Ovary (tissue), 9 donors: ENCODE results near the gene LRP1B. TPM values are rescaled to one million over a fixed set of nuclear protein-coding genes. Genes with fewer than 3 reads are reported as not detected.

ENCODE experiments used
- DNase-seq, 5 donors: peaks; one replicate each; pipeline ENCODE4 v3.0.0-alpha.2; 2019 to 2020
- H3K27ac ChIP-seq, 2 donors: fragments of 200-600 bp; one replicate each; pipeline versions ENCODE4 v1.5.1 to v1.8.0; 2019 to 2022
- H3K27me3 ChIP-seq: fragments of 200-600 bp; one replicate; pipeline ENCODE4 v1.8.0; 2022
- H3K36me3 ChIP-seq: fragments of 200-600 bp; sonication (generic); one replicate; pipeline ENCODE4 v1.5.1; 2019
- H3K4me1 ChIP-seq: one replicate; pipeline ENCODE4 v1.8.1; 2013; ENCODE audit warnings: mild to moderate bottlenecking, moderate library complexity; ENCODE audit not compliant: insufficient read depth
- H3K4me3 ChIP-seq: fragments of 200-600 bp; sonication (generic); one replicate; pipeline ENCODE4 v1.5.1; 2017
- H3K9me3 ChIP-seq, 2 donors: fragments of 200-600 bp in 1 of 2; sonication (generic) in 1 of 2; one replicate each; pipeline versions ENCODE4 v1.5.1 to v1.8.1; 2013 to 2019; ENCODE audit warnings: mild to moderate bottlenecking in 1 of 2, moderate library complexity in 1 of 2
- CTCF ChIP-seq, 3 donors: fragments of 450-650 bp in 2 of 3; fragments of 200-600 bp in 1 of 3; IDR thresholded peaks; one replicate each; pipeline versions ENCODE4 v1.5.1 to v1.8.0; 2016 to 2022; ENCODE audit warnings: antibody characterized with exemption in 3 of 3, mild to moderate bottlenecking in 1 of 3
- EP300 ChIP-seq: sonication (generic); formaldehyde crosslinking; IDR thresholded peaks from one replicate; pipeline ENCODE4 v1.6.1; 2017; ENCODE audit warnings: antibody characterized with exemption
- POLR2A ChIP-seq: fragments of 450-650 bp; IDR thresholded peaks from one replicate; pipeline ENCODE4 v1.6.1; 2017; ENCODE audit warnings: antibody characterized with exemption, mild to moderate bottlenecking, moderate library complexity
- WGBS, 3 donors: extraction: QIAGEN DNeasy Blood & Tissue Kit in 1 of 3; methylation state at CpG; one replicate each; pipeline versions ENCODE4 v1.1.5 to v1.1.7; 2013 to 2017; 5-methylcytosine and 5-hydroxymethylcytosine counted together
- intact Hi-C, 4 donors: fragments of 100-400 bp; cut with DNase I; formaldehyde crosslinking; loops; one replicate each; pipeline versions ENCODE4 v1.11.0 to v1.15.1; 2022 to 2023
- polyA plus RNA-seq, 2 donors: library from polyadenylated mRNA; stranded (reverse); fragments of 200-250 nt in 1 of 2; fragments of 350-450 nt in 1 of 2; fragmentation: Illumina TruSeq in 1 of 2; extraction: RNeasy Lipid Tissue Mini Kit (QIAGEN cat#74804) in 1 of 2; gene quantifications; one replicate each; pipeline ENCODE4 v1.2.3, GENCODE V29; 2013 to 2014
- total RNA-seq, 7 donors: library from RNA; depleted of rRNA in 2 of 7; stranded (reverse); fragments of >200 nt in 2 of 7; fragmentation: NEBNext Ultra II Directional in 3 of 7; extraction: Animal tissue kit (Norgen Biotek cat#: 25700) in 3 of 7; gene quantifications; one replicate each; pipeline versions ENCODE4 v1.1.0 to v1.2.4, GENCODE V29; 2016 to 2023
- donor health status: DM: no; HTN: no; CAD: no; lungs with moderate emphysema.
- donor health status: DM: no; HTN: no; CAD: no.
- donor health status: Bipolar disorder and iron deficiency.
- donor health status: DM: yes; HTN: yes; CAD: no.
- donor health status: DM: no; HTN: no; CAD: no.
- donor health status: DM: yes; HTN: yes; CAD: no.

LRP1B gene
- total and polyA plus RNA-seq, 9 donors = 0.08 to 2.6 (median 0.37) TPM

GRCh38 chr2:141589314-141589713 is 541.5 kb downstream of the LRP1B start:
- H3K4me1 ChIP-seq = no peaks in the 10 kb centered on the region
- no peaks in the 10 kb centered on the region for H3K36me3 ChIP-seq
- intact Hi-C loops = no loop called here
- H3K4me3 ChIP-seq = no peak overlapping the region
- no peaks in the 10 kb centered on the region for H3K9me3 ChIP-seq
- no peak overlapping the region for H3K27ac ChIP-seq
- no peaks in the 10 kb centered on the region for H3K27me3 ChIP-seq
- no peak for TF ChIP-seq CTCF (IDR thresholded peaks at IDR 0.05)
- WGBS, 3 donors = 70 to 80% (median 75%) methylated on average over 7 of the region's 7 CpGs
- DNase-seq = no peak

- Histone ChIP-seq H3K27ac (no peak overlapping the region), H3K36me3 (no peaks in the 10 kb centered on the region), H3K27me3 (no peaks in the 10 kb centered on the region), H3K4me3 (no peak overlapping the region), H3K4me1 (no peaks in the 10 kb centered on the region), H3K9me3 (no peaks in the 10 kb centered on the region)
- intact Hi-C loops = no loop called here
- TF ChIP-seq CTCF (IDR thresholded peaks at IDR 0.05) (no peak), POLR2A (no peak), EP300 (no peak)
- DNase-seq = no peak
- WGBS, 3 donors = 97 to 98% (median 98%) methylated on average over 1 of the region's 1 CpG
Observed at GRCh38 chr2:141586985-141587384, 543.8 kb downstream of the LRP1B start.

- WGBS, 3 donors = 36 to 60% (median 53%) methylated on average over 3 of the region's 3 CpGs
- no peaks in the 10 kb centered on the region for H3K27me3 ChIP-seq
- no peaks in the 10 kb centered on the region for H3K36me3 ChIP-seq
- no peak for DNase-seq
- H3K4me1 ChIP-seq = no peaks in the 10 kb centered on the region
- TF ChIP-seq CTCF (IDR thresholded peaks at IDR 0.05) = no peak
- TF ChIP-seq EP300 = no peak
- TF ChIP-seq POLR2A = no peak
- H3K9me3 ChIP-seq = no peaks in the 10 kb centered on the region
- H3K4me3 ChIP-seq = no peak overlapping the region
- no peak overlapping the region for H3K27ac ChIP-seq
- intact Hi-C loops = no loop called here
Observed at GRCh38 chr2:141582213-141582612, 548.6 kb downstream of the LRP1B start.

GRCh38 chr2:141579071-141579470 is 551.7 kb downstream of the LRP1B start:
- H3K36me3 ChIP-seq = no peaks in the 10 kb centered on the region
- intact Hi-C loops = no loop called here
- TF ChIP-seq POLR2A (no peak), CTCF (IDR thresholded peaks at IDR 0.05) (no peak), EP300 (no peak)
- H3K27me3 ChIP-seq = no peaks in the 10 kb centered on the region
- WGBS, 3 donors = 88 to 92% (median 89%) methylated on average over 5 of the region's 5 CpGs
- H3K4me1 ChIP-seq = no peaks in the 10 kb centered on the region
- H3K4me3 ChIP-seq = no peak overlapping the region
- H3K27ac ChIP-seq = no peak overlapping the region
- H3K9me3 ChIP-seq = no peaks in the 10 kb centered on the region
- DNase-seq = no peak
